HepG2 (cell line): ENCODE data around the gene ZNF3. TPM values are rescaled to one million over a fixed set of nuclear protein-coding genes. Genes with fewer than 3 reads are reported as not detected.

Source experiments
- FLYWCH1 ChIP-seq: sonication (generic); formaldehyde crosslinking; IDR thresholded peaks from 2 replicates; pipeline ENCODE4 v1.8.1; 2023; ENCODE audit warnings: mild to moderate bottlenecking, missing genetic modification reagents
- MEF2D ChIP-seq: sonication (generic); formaldehyde crosslinking; IDR thresholded peaks from 2 replicates; pipeline ENCODE4 v1.5.1; 2020; ENCODE audit warnings: mild to moderate bottlenecking, missing genetic modification reagents
- MIXL1 ChIP-seq: IDR thresholded peaks from 2 replicates; pipeline ENCODE4 v1.6.1; 2016
- NFE2L2 ChIP-seq: fragments of 150-350 bp; IDR thresholded peaks from 2 replicates; pipeline ENCODE4 v1.6.1; 2014; ENCODE audit warnings: low read length
- PHF21A ChIP-seq: sonication (generic); formaldehyde crosslinking; IDR thresholded peaks from 2 replicates; pipeline ENCODE4 v1.5.0; 2020; ENCODE audit warnings: mild to moderate bottlenecking, missing genetic modification reagents
- RCOR2 ChIP-seq: IDR thresholded peaks from 2 replicates; pipeline ENCODE4 v1.6.1; 2016; ENCODE audit warnings: missing biosample characterization, missing genetic modification reagents
- SIX4 ChIP-seq: sonication (generic); formaldehyde crosslinking; IDR thresholded peaks from 2 replicates; pipeline ENCODE4 v1.4.0; 2020; ENCODE audit warnings: missing genetic modification reagents
- SOX6 ChIP-seq, 2 experiments: fragments of 450-650 bp in 1 of 2; sonication (generic) in 1 of 2; formaldehyde crosslinking in 1 of 2; IDR thresholded peaks; 2 replicates each; pipeline versions ENCODE4 v1.4.0 to v1.6.1; 2017 to 2020; ENCODE audit warnings: antibody characterized with exemption in 1 of 2, mild to moderate bottlenecking in 1 of 2, missing genetic modification reagents in 1 of 2
- ZMYM4 ChIP-seq: sonication (generic); formaldehyde crosslinking; IDR thresholded peaks from 2 replicates; pipeline ENCODE4 v1.8.1; 2023; ENCODE audit warnings: mild to moderate bottlenecking, missing genetic modification reagents
- ZNF253 ChIP-seq: sonication (generic); formaldehyde crosslinking; IDR thresholded peaks from 2 replicates; pipeline ENCODE4 v1.8.0; 2022; ENCODE audit warnings: mild to moderate bottlenecking, missing genetic modification reagents, borderline replicate concordance
- ZNF407 ChIP-seq: sonication (generic); formaldehyde crosslinking; IDR thresholded peaks from one replicate; pipeline ENCODE4 v1.5.1; 2020; ENCODE audit warnings: mild to moderate bottlenecking, missing genetic modification reagents; ENCODE audit errors: not compliant biosample characterization
- ZNF609 ChIP-seq: sonication (generic); formaldehyde crosslinking; IDR thresholded peaks from 2 replicates; pipeline ENCODE4 v1.4.0; 2020; ENCODE audit warnings: mild to moderate bottlenecking, missing genetic modification reagents, borderline replicate concordance
- ZNF839 ChIP-seq: sonication (generic); formaldehyde crosslinking; IDR thresholded peaks from 2 replicates; pipeline ENCODE4 v1.4.0; 2020; ENCODE audit warnings: missing genetic modification reagents, mild to moderate bottlenecking, borderline replicate concordance
- polyA plus RNA-seq, 8 experiments: library from polyadenylated mRNA; depleted of rRNA in 3 of 8; stranded (reverse) in 7 of 8; unstranded in 1 of 8; fragments of >200 nt; fragmentation: Illumina TruSeq in 4 of 8; extraction: Trizol in 4 of 8; gene quantifications; 2 replicates each; pipeline versions ENCODE4 v1.2.1 to v1.2.3, GENCODE V29; 2011 to 2016; ENCODE audit warnings: low read depth in 4 of 8, missing spikeins in 1 of 8, mixed read lengths in 1 of 8; ENCODE audit not compliant: insufficient read depth in 1 of 8
- total RNA-seq, 5 experiments: library from RNA; depleted of rRNA; stranded (reverse); fragments of >200 nt; fragmentation: Illumina TruSeq; extraction: Trizol; gene quantifications; 2 replicates each; pipeline ENCODE4 v1.2.3, GENCODE V29; 2016; ENCODE audit warnings: low read depth in 1 of 5
- TF ChIP-seq, protein P1 (sequence below): sonication (generic); formaldehyde crosslinking; IDR thresholded peaks from 2 replicates; pipeline ENCODE4 v1.4.0; 2020; ENCODE audit warnings: missing genetic modification reagents, borderline replicate concordance

The ZNF3 gene
- total and polyA plus RNA-seq, 2 of the 13 experiments (the other 11 are each of a cell fraction or from before 2014, with no cell fraction given), result 33.7 to 56.9 TPM

DNA sequence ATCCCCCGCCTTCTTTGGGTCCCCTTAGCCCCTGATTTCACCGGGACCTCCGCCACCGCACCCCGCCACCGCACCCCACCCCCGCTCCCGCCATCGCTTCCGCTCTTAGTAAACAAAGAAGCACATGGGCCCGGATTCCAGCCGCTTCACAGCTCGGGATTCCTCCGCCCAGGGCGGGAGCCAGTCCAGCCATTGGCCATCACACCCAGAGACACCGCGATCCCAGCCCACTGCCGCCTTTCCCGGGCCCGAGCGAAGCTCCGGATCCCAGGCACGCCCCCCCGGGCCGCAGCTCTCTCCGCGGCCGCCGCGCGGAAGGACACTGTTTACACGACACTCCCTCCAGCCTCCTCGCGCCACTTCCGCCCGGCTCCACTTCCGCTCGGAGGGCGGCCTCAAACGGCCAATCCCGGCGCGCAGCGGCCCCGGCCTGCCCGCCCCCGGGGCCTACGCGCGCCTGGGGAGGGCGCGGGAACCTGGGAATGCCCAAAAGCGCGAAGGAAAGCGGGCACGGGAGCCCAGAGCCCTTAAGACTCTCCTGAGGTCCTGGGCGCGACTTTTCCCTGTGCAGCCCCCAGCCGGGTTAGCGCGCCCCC, 19.0 kb upstream of the ZNF3 start (continued):
- TF ChIP-seq ZNF407 (CRISPR knock-in tag), result no peak
- TF ChIP-seq, protein P1, sequence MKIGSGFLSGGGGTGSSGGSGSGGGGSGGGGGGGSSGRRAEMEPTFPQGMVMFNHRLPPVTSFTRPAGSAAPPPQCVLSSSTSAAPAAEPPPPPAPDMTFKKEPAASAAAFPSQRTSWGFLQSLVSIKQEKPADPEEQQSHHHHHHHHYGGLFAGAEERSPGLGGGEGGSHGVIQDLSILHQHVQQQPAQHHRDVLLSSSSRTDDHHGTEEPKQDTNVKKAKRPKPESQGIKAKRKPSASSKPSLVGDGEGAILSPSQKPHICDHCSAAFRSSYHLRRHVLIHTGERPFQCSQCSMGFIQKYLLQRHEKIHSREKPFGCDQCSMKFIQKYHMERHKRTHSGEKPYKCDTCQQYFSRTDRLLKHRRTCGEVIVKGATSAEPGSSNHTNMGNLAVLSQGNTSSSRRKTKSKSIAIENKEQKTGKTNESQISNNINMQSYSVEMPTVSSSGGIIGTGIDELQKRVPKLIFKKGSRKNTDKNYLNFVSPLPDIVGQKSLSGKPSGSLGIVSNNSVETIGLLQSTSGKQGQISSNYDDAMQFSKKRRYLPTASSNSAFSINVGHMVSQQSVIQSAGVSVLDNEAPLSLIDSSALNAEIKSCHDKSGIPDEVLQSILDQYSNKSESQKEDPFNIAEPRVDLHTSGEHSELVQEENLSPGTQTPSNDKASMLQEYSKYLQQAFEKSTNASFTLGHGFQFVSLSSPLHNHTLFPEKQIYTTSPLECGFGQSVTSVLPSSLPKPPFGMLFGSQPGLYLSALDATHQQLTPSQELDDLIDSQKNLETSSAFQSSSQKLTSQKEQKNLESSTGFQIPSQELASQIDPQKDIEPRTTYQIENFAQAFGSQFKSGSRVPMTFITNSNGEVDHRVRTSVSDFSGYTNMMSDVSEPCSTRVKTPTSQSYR (CRISPR knock-in tag), result peak; percentile 29; the same call in 1 of the 2 replicates
- TF ChIP-seq PHF21A (CRISPR knock-in tag), result peak; percentile 93
- TF ChIP-seq RCOR2 (CRISPR knock-in tag), result no peak
- TF ChIP-seq SOX6 (IDR thresholded peaks at IDR 0.05), result no peak
- TF ChIP-seq SOX6 (CRISPR knock-in tag; IDR thresholded peaks at IDR 0.05), result peak; percentile 51
- TF ChIP-seq ZNF839 (CRISPR knock-in tag), result 0 out of 2 replicates have a peak, but pooled peaks have one; percentile 60
- no peak; the same call in 1 of the 2 replicates for TF ChIP-seq FLYWCH1 (CRISPR knock-in tag)
- no peak for TF ChIP-seq MEF2D (CRISPR knock-in tag)
- peak; percentile 26 for TF ChIP-seq ZNF609 (CRISPR knock-in tag)
- no peak for TF ChIP-seq SIX4 (CRISPR knock-in tag)
- peak; percentile 82 for TF ChIP-seq ZMYM4
- no peak for TF ChIP-seq MIXL1 (CRISPR knock-in tag)
- no peak for TF ChIP-seq ZNF253
- no peak for TF ChIP-seq NFE2L2
